Hematopoietic multipotent progenitor cell (in vitro differentiated cells): ENCODE measurements around the gene CAPN1. TPM values are rescaled to one million over a fixed set of nuclear protein-coding genes. Genes with fewer than 3 reads are reported as not detected.
"Not testable (repeated sequence)": the region's sequence is repeated elsewhere in the genome, so short reads cannot be mapped to it uniquely, and the experiment has no call there.

ENCODE experiments used
- DNase-seq, 3 donors: peaks; one replicate each; pipeline ENCODE4 v3.0.0-alpha.2; 2011 to 2015; ENCODE audit warnings: low read depth in 2 of 3, low spot score in 2 of 3
- total RNA-seq: library from RNA; depleted of rRNA; stranded (reverse); fragments of >200 nt; gene quantifications from one replicate; pipeline ENCODE4 v1.2.3, GENCODE V29; 2012

The CAPN1 gene
- total RNA-seq, result 160 TPM

GRCh38 chr11:65181569-65182257 is at the start of gene CAPN1:
Gene CAPN1, plus strand, starts transcription at chr11:65181928. Its CDS starts 774 bp downstream, at chr11:65182702.
- peak in 2 of 3 donors; percentile 81 to 84 for DNase-seq

GRCh38 chr11:65132238-65132987 is 49.3 kb upstream of the CAPN1 start:
- DNase-seq, result no peak

GRCh38 chr11:65132988-65133700 is 48.6 kb upstream of the CAPN1 start:
- DNase-seq, result peak in 2 of 3 donors; percentile 41 to 42

GRCh38 chr11:65133724-65134123 is 48.0 kb upstream of the CAPN1 start:
- no peak for DNase-seq

- DNase-seq, result peak; percentile 89 to 94 (median 93)
Observed at GRCh38 chr11:65134240-65134951, 47.3 kb upstream of the CAPN1 start, which contains the start of gene SYVN1. Gene SYVN1, minus strand, starts transcription at chr11:65134519. Its CDS starts 918 bp downstream, at chr11:65133601.

GRCh38 chr11:65134952-65135632 is 46.6 kb upstream of the CAPN1 start:
- peak; percentile 77 to 97 (median 94) for DNase-seq

- DNase-seq, result no peak
Observed at GRCh38 chr11:65135633-65136145, 46.0 kb upstream of the CAPN1 start.

GRCh38 chr11:65136515-65137096 is 45.1 kb upstream of the CAPN1 start:
- no peak for DNase-seq

GRCh38 chr11:65141896-65142494 is 39.7 kb upstream of the CAPN1 start:
- DNase-seq, result no peak

GRCh38 chr11:65147352-65148075 is 34.2 kb upstream of the CAPN1 start:
- no peak for DNase-seq

GRCh38 chr11:65148657-65149056 is 33.1 kb upstream of the CAPN1 start:
- DNase-seq, result no peak

- DNase-seq, result not testable (repeated sequence)
Observed at GRCh38 chr11:65150131-65150508, 31.6 kb upstream of the CAPN1 start.

- DNase-seq, result peak in 2 of 3 donors; percentile 99
Observed at GRCh38 chr11:65150509-65151299, 31.0 kb upstream of the CAPN1 start.

GRCh38 chr11:65151331-65151899 is 30.3 kb upstream of the CAPN1 start:
- peak in 1 of 3 donors; percentile 33 for DNase-seq

- DNase-seq, result peak in 1 of 3 donors; percentile 31
Observed at GRCh38 chr11:65152122-65152521, 29.6 kb upstream of the CAPN1 start.

GRCh38 chr11:65156256-65156655 is 25.5 kb upstream of the CAPN1 start:
- no peak for DNase-seq

- no peak for DNase-seq
Observed at GRCh38 chr11:65156926-65157325, 24.8 kb upstream of the CAPN1 start.
